Small intestine (tissue), 7 donors: Measurements from ENCODE around the gene ZBTB45. TPM values are rescaled to one million over a fixed set of nuclear protein-coding genes. Genes with fewer than 3 reads are reported as not detected.
"Not testable (repeated sequence)": the region's sequence is repeated elsewhere in the genome, so short reads cannot be mapped to it uniquely, and the experiment has no call there.

ENCODE experiments used
- DNase-seq, 2 donors: peaks; one replicate each; pipeline versions ENCODE4 v3.0.0 to v3.0.0-alpha.2; 2013
- FAIRE-seq: peaks from 2 replicates; lab custom pipeline; 2012; peaks lifted over from hg19 to GRCh38; lab: Jason Lieb, UNC
- H3K27ac ChIP-seq, 3 donors: one replicate each; pipeline ENCODE4 v1.5.1; 2013; ENCODE audit warnings: low read length in 2 of 3, mild to moderate bottlenecking in 2 of 3, control low read depth in 1 of 3, inconsistent platforms in 1 of 3, low read depth in 1 of 3, moderate library complexity in 1 of 3
- H3K27me3 ChIP-seq, 3 donors: one replicate each; pipeline ENCODE4 v1.6.1; 2013; ENCODE audit warnings: low read length in 3 of 3, inconsistent platforms in 1 of 3; ENCODE audit not compliant: control insufficient read depth in 3 of 3, insufficient read depth in 3 of 3
- H3K36me3 ChIP-seq, 3 donors: one replicate each; pipeline ENCODE4 v1.6.1; 2013; ENCODE audit warnings: low read length in 3 of 3, inconsistent platforms in 1 of 3, low read depth in 1 of 3, mild to moderate bottlenecking in 1 of 3, moderate library complexity in 1 of 3; ENCODE audit not compliant: control insufficient read depth in 3 of 3, insufficient read depth in 2 of 3
- H3K4me1 ChIP-seq, 3 donors: one replicate each; pipeline ENCODE4 v1.6.1; 2013; ENCODE audit warnings: low read length in 2 of 3, inconsistent platforms in 1 of 3, low read depth in 1 of 3, mild to moderate bottlenecking in 1 of 3, moderate library complexity in 1 of 3; ENCODE audit not compliant: control insufficient read depth in 3 of 3, insufficient read depth in 2 of 3
- H3K4me3 ChIP-seq, 3 donors: one replicate each; pipeline ENCODE4 v1.5.1; 2013; ENCODE audit warnings: low read length in 3 of 3, control low read depth in 1 of 3, inconsistent platforms in 1 of 3, low read depth in 1 of 3, mild to moderate bottlenecking in 1 of 3, moderate library complexity in 1 of 3
- H3K9me3 ChIP-seq, 2 donors: one replicate each; pipeline ENCODE4 v1.6.1; 2013; ENCODE audit warnings: low read depth in 1 of 2, low read length in 1 of 2; ENCODE audit not compliant: control insufficient read depth in 2 of 2, insufficient read depth in 1 of 2
- WGBS, 3 donors: extraction: QIAGEN DNeasy Blood & Tissue Kit; methylation state at CpG; one replicate each; pipeline ENCODE4 v1.1.7; 2013; 5-methylcytosine and 5-hydroxymethylcytosine counted together
- polyA plus RNA-seq, 4 donors: library from polyadenylated mRNA; stranded (reverse) in 3 of 4; unstranded in 1 of 4; fragments of 200-250 nt in 3 of 4; fragments of 120-200 nt in 1 of 4; gene quantifications; one replicate each; pipeline versions ENCODE4 v1.2.1 to v1.2.3, GENCODE V29; 2013
- donor health status: healthy with polysubstance abuse.
- donor health status: control.
- donor health status: control.
- donor health status: Bipolar disorder and iron deficiency.
- donor health status: healthy.

Gene ZBTB45
- polyA plus RNA-seq, 4 donors: 4.7 to 11.4 (median 6.9) TPM

- Histone ChIP-seq H3K27ac (peak overlapping the region in 1 of 3 donors; percentile 94), H3K4me1 (peaks cover 4 to 8% (median 6%) of the 10 kb centered on the region in 3 donors), H3K4me3 (no peak overlapping the region), H3K9me3 (no peaks in the 10 kb centered on the region), H3K27me3 (no peaks in the 10 kb centered on the region), H3K36me3 (peaks cover 0 to 60% (median 0%) of the 10 kb centered on the region in 3 donors)
- FAIRE-seq (no peak), DNase-seq (no peak)
- 87 to 90% (median 90%) methylated on average over 12 of the region's 12 CpGs for WGBS, 3 donors
Observed at GRCh38 chr19:58474291-58474996, 45.2 kb downstream of the ZBTB45 start.

- H3K27ac ChIP-seq: no peak overlapping the region
- H3K36me3 ChIP-seq: peaks cover 0 to 58% (median 0%) of the 10 kb centered on the region in 3 donors
- H3K4me1 ChIP-seq: peaks cover 4 to 8% (median 6%) of the 10 kb centered on the region in 3 donors
- DNase-seq (no peak), FAIRE-seq (no peak)
- no peaks in the 10 kb centered on the region for H3K9me3 ChIP-seq
- H3K27me3 ChIP-seq: no peaks in the 10 kb centered on the region
- no peak overlapping the region for H3K4me3 ChIP-seq
Observed at GRCh38 chr19:58473775-58474174, 45.8 kb downstream of the ZBTB45 start.

GRCh38 chr19:58471736-58472135 lies 47.9 kb downstream of the ZBTB45 start:
- Histone ChIP-seq H3K4me1 (peaks cover 2 to 8% (median 4%) of the 10 kb centered on the region in 3 donors), H3K27me3 (no peaks in the 10 kb centered on the region), H3K36me3 (peaks cover 0 to 42% (median 0%) of the 10 kb centered on the region in 3 donors), H3K27ac (no peak overlapping the region), H3K4me3 (no peak overlapping the region), H3K9me3 (no peaks in the 10 kb centered on the region)
- no peak for DNase-seq
- FAIRE-seq: no peak
- 95 to 98% (median 97%) methylated on average over 39 of the region's 39 CpGs for WGBS, 3 donors

GRCh38 chr19:58470837-58471543 lies 48.6 kb downstream of the ZBTB45 start:
- Histone ChIP-seq H3K4me1 (peaks cover 0 to 13% (median 0%) of the 10 kb centered on the region in 3 donors), H3K36me3 (peaks cover 0 to 42% (median 0%) of the 10 kb centered on the region in 3 donors)
- 92 to 95% (median 94%) methylated on average over 20 to 41 of the region's 53 CpGs for WGBS, 3 donors
- H3K27me3 ChIP-seq, DNase-seq, H3K4me3 ChIP-seq, H3K27ac ChIP-seq, FAIRE-seq, H3K9me3 ChIP-seq: not testable (repeated sequence)

- FAIRE-seq (no peak), DNase-seq (no peak)
- Histone ChIP-seq H3K9me3 (no peaks in the 10 kb centered on the region), H3K27ac (no peak overlapping the region), H3K27me3 (no peaks in the 10 kb centered on the region), H3K4me1 (peaks cover 0 to 10% (median 0%) of the 10 kb centered on the region in 3 donors), H3K4me3 (no peak overlapping the region), H3K36me3 (peaks cover 0 to 42% (median 0%) of the 10 kb centered on the region in 3 donors)
- 90 to 96% (median 94%) methylated on average over 17 of the region's 17 CpGs for WGBS, 3 donors
Observed at GRCh38 chr19:58469241-58470013, 50.2 kb downstream of the ZBTB45 start.

GRCh38 chr19:58468216-58468839 lies 51.3 kb downstream of the ZBTB45 start:
- Histone ChIP-seq H3K4me3 (peak overlapping the region in 1 of 3 donors; percentile 19), H3K9me3 (no peaks in the 10 kb centered on the region), H3K27ac (no peak overlapping the region), H3K36me3 (peaks cover 0 to 39% (median 0%) of the 10 kb centered on the region in 3 donors), H3K27me3 (no peaks in the 10 kb centered on the region), H3K4me1 (peaks cover 0 to 10% (median 0%) of the 10 kb centered on the region in 3 donors)
- 56 to 64% (median 63%) methylated on average over 5 of the region's 5 CpGs for WGBS, 3 donors
- no peak for FAIRE-seq
- no peak for DNase-seq

GRCh38 chr19:58466760-58467589 lies 52.6 kb downstream of the ZBTB45 start, which contains the start of gene ZNF324:
Gene ZNF324 (plus strand): TSS chr19:58467080. CDS start chr19:58469186, 2,106 bp downstream.
- peak within 1 kb of the TSS; percentile 71 to 100 (median 87) for H3K4me3 ChIP-seq
- FAIRE-seq: no peak
- WGBS, 3 donors: 0% methylated on average over 78 to 92 of the region's 92 CpGs
- peak; percentile 97 to 99 for DNase-seq
- H3K4me1 ChIP-seq: peaks cover 0 to 10% (median 0%) of the 10 kb centered on the region in 3 donors
- H3K27ac ChIP-seq: peak within 1 kb of the TSS; percentile 38 to 77 (median 60)
- H3K36me3 ChIP-seq: peaks cover 0 to 25% (median 0%) of the 10 kb centered on the region in 3 donors
- no peaks in the 10 kb centered on the region for H3K9me3 ChIP-seq
- no peaks in the 10 kb centered on the region for H3K27me3 ChIP-seq
